H9 (cell line): ENCODE results near the gene GIMAP1. TPM values are rescaled to one million over a fixed set of nuclear protein-coding genes. Genes with fewer than 3 reads are reported as not detected.

Experiments
- DNase-seq: peaks from one replicate; pipeline ENCODE4 v3.0.0-alpha.2; 2017
- H2AFZ ChIP-seq: one replicate; pipeline ENCODE4 v1.6.1; 2013; ENCODE audit warnings: mild to moderate bottlenecking, low read length, control low read depth, moderate library complexity
- H2AK5ac ChIP-seq: 2 replicates; pipeline ENCODE4 v1.6.1; 2013; ENCODE audit warnings: low read length, control low read depth, mixed read lengths; ENCODE audit not compliant: insufficient read length
- H2BK120ac ChIP-seq: one replicate; pipeline ENCODE4 v1.6.1; 2013; ENCODE audit warnings: low read depth, mild to moderate bottlenecking, low read length, control low read depth, inconsistent platforms; ENCODE audit not compliant: poor library complexity, severe bottlenecking
- H2BK12ac ChIP-seq: 2 replicates; pipeline ENCODE4 v1.6.1; 2013; ENCODE audit warnings: low read length, control low read depth, mixed read lengths, low read depth; ENCODE audit not compliant: insufficient read length
- H2BK15ac ChIP-seq: 2 replicates; pipeline ENCODE4 v1.6.1; 2013; ENCODE audit warnings: low read depth, low read length, control low read depth
- H2BK20ac ChIP-seq: one replicate; pipeline ENCODE4 v1.6.1; 2013; ENCODE audit warnings: low read depth, mild to moderate bottlenecking, low read length, control low read depth, inconsistent platforms; ENCODE audit not compliant: poor library complexity, severe bottlenecking
- H2BK5ac ChIP-seq: 2 replicates; pipeline ENCODE4 v1.6.1; 2013; ENCODE audit warnings: low read length, control low read depth, mixed read lengths; ENCODE audit not compliant: insufficient read length
- H3K14ac ChIP-seq: 2 replicates; pipeline ENCODE4 v1.6.1; 2013; ENCODE audit warnings: low read length, control low read depth; ENCODE audit not compliant: insufficient read depth
- H3K18ac ChIP-seq: 2 replicates; pipeline ENCODE4 v1.6.1; 2013; ENCODE audit warnings: low read depth, mild to moderate bottlenecking, mixed read lengths, low read length, control low read depth; ENCODE audit not compliant: insufficient read length
- H3K23ac ChIP-seq: 2 replicates; pipeline ENCODE4 v1.6.1; 2013; ENCODE audit warnings: low read length, control low read depth, mixed read lengths, low read depth; ENCODE audit not compliant: insufficient read length
- H3K23me2 ChIP-seq: 2 replicates; pipeline ENCODE4 v1.6.1; 2013; ENCODE audit warnings: low read depth, mild to moderate bottlenecking, mixed read lengths, low read length, control low read depth; ENCODE audit not compliant: insufficient read length, poor library complexity, severe bottlenecking
- H3K27ac ChIP-seq: 2 replicates; pipeline ENCODE4 v1.5.1; 2013; ENCODE audit warnings: low read length, control low read depth, mixed read lengths, low read depth; ENCODE audit not compliant: insufficient read length
- H3K27me3 ChIP-seq: 2 replicates; pipeline ENCODE4 v1.6.1; 2013; ENCODE audit warnings: low read length, control low read depth, inconsistent platforms; ENCODE audit not compliant: insufficient read depth
- H3K4ac ChIP-seq: 2 replicates; pipeline ENCODE4 v1.6.1; 2013; ENCODE audit warnings: low read depth, mild to moderate bottlenecking, control low read depth, inconsistent platforms, low read length, moderate library complexity
- H3K4me1 ChIP-seq: 2 replicates; pipeline ENCODE4 v1.6.1; 2013; ENCODE audit warnings: low read length, control low read depth, inconsistent platforms; ENCODE audit not compliant: insufficient read depth
- H3K4me2 ChIP-seq: 2 replicates; pipeline ENCODE4 v1.6.1; 2013; ENCODE audit warnings: low read length, control low read depth, mixed read lengths; ENCODE audit not compliant: insufficient read length, insufficient read depth
- H3K56ac ChIP-seq: 2 replicates; pipeline ENCODE4 v1.6.1; 2013; ENCODE audit warnings: low read depth, mild to moderate bottlenecking, mixed read lengths, low read length, control low read depth; ENCODE audit not compliant: insufficient read length
- H3K79me1 ChIP-seq: 2 replicates; pipeline ENCODE4 v1.6.1; 2013; ENCODE audit warnings: low read depth, mild to moderate bottlenecking, moderate library complexity, low read length, control low read depth, inconsistent platforms; ENCODE audit not compliant: insufficient read depth, poor library complexity, severe bottlenecking
- H3K79me2 ChIP-seq: 2 replicates; pipeline ENCODE4 v1.6.1; 2013; ENCODE audit warnings: low read length, control low read depth, inconsistent platforms; ENCODE audit not compliant: insufficient read depth
- H3K9ac ChIP-seq: 2 replicates; pipeline ENCODE4 v1.6.1; 2013; ENCODE audit warnings: low read length, control low read depth, mixed read lengths; ENCODE audit not compliant: insufficient read length; ENCODE audit errors: extremely low read depth
- H3K9me3 ChIP-seq: one replicate; pipeline ENCODE4 v1.6.1; 2013; ENCODE audit warnings: low read depth, low read length, inconsistent platforms; ENCODE audit not compliant: control insufficient read depth
- H3T11ph ChIP-seq: one replicate; pipeline ENCODE4 v1.6.1; 2013; ENCODE audit warnings: mild to moderate bottlenecking, low read length, control low read depth, inconsistent platforms
- H4K20me1 ChIP-seq: one replicate; pipeline ENCODE4 v1.6.1; 2013; ENCODE audit not compliant: control insufficient read depth, insufficient read length, insufficient read depth
- H4K5ac ChIP-seq: 2 replicates; pipeline ENCODE4 v1.6.1; 2013; ENCODE audit warnings: low read depth, mild to moderate bottlenecking, mixed read lengths, low read length, control low read depth; ENCODE audit not compliant: insufficient read length
- H4K8ac ChIP-seq: replicated peaks from 2 replicates; pipeline ENCODE4 v1.6.1; 2013; ENCODE audit warnings: low read length, control low read depth, mixed read lengths, low read depth; ENCODE audit not compliant: insufficient read length
- H4K91ac ChIP-seq: 2 replicates; pipeline ENCODE4 v1.6.1; 2013; ENCODE audit warnings: low read depth, mild to moderate bottlenecking, moderate library complexity, mixed read lengths, low read length, control low read depth; ENCODE audit not compliant: insufficient read length
- H3K27ac Mint-ChIP-seq, 3 experiments: 2 replicates in 2 of 3; 3 replicates in 1 of 3; pipeline ENCODE4 v1.8.0; 2020 to 2021; ENCODE audit warnings: mixed read lengths in 3 of 3, mild to moderate bottlenecking in 1 of 3, moderate library complexity in 1 of 3
- H3K27me3 Mint-ChIP-seq: 2 replicates; pipeline ENCODE4 v1.8.0; 2021; ENCODE audit warnings: low read depth, mild to moderate bottlenecking, moderate library complexity, mixed read lengths
- H3K36me3 Mint-ChIP-seq, 3 experiments: 2 replicates in 2 of 3; 3 replicates in 1 of 3; pipeline ENCODE4 v1.8.0; 2020 to 2021; ENCODE audit warnings: low read depth in 3 of 3, mixed read lengths in 3 of 3; ENCODE audit not compliant: insufficient read depth in 1 of 3
- H3K4me1 Mint-ChIP-seq, 2 experiments: 2 replicates each; pipeline ENCODE4 v1.8.0; 2020; ENCODE audit warnings: mixed read lengths in 2 of 2
- H3K4me3 Mint-ChIP-seq, 2 experiments: 2 replicates in 1 of 2; 3 replicates in 1 of 2; pipeline ENCODE4 v1.8.0; 2020 to 2021; ENCODE audit warnings: mild to moderate bottlenecking in 2 of 2, mixed read lengths in 2 of 2, moderate library complexity in 1 of 2
- H3K9me3 Mint-ChIP-seq, 2 experiments: 2 replicates in 1 of 2; 3 replicates in 1 of 2; pipeline ENCODE4 v1.8.0; 2020; ENCODE audit warnings: mild to moderate bottlenecking in 2 of 2, mixed read lengths in 2 of 2, moderate library complexity in 1 of 2
- WGBS: extraction: QIAGEN DNeasy Blood & Tissue Kit; methylation state at CpG from one replicate; pipeline ENCODE4 v1.1.7; 2013; ENCODE audit warnings: missing lambda C conversion rate, low lambda C conversion rate, mixed read lengths; ENCODE audit not compliant: insufficient read length; ENCODE audit errors: extremely low coverage; 5-methylcytosine and 5-hydroxymethylcytosine counted together
- total RNA-seq: library from RNA; stranded (reverse); gene quantifications from 2 replicates; pipeline ENCODE4 v1.2.1, GENCODE V29; 2021
- TF ChIP-seq, protein P1 (sequence below): fragments of 200-600 bp; sonication (generic); conservative IDR thresholded peaks from 3 replicates; pipeline ENCODE4 v1.8.0; 2021; ENCODE audit warnings: antibody characterized with exemption, mild to moderate bottlenecking

GIMAP1 gene
- total RNA-seq, 1 experiment from 2014 or later: not detected

DNA sequence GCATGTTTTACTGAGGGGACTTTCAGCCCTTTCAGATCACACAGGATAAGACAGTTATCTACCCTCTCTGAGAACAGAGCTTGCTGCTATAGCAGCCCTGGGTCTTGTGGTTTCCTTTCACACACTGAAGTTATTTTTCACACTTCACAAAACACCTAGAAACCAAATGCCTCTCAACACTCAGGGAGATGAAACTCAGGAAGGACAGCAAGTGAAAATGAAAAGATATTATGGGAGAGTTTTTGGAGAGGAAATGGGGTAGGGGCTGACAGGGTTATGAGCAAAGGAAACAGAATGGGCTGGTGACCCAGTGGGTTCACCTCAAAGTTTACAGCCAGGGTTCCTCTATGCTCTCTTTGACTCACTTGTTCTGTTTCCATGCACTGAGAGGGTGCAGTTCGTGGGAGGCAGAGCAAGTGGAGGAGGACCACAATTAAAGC lies 47.9 kb upstream of the GIMAP1 start:
- H3K4me2 ChIP-seq: no peak overlapping the region
- no peak overlapping the region for H4K8ac ChIP-seq
- H3K4me3 Mint-ChIP-seq: no peak overlapping the region
- H3K27ac Mint-ChIP-seq: no peak overlapping the region
- H2AK5ac ChIP-seq: no peak overlapping the region
- no peaks in the 10 kb centered on the region for H3K27me3 ChIP-seq
- no peak overlapping the region for H3K56ac ChIP-seq
- no peak overlapping the region for H4K5ac ChIP-seq
- TF ChIP-seq, protein P1, sequence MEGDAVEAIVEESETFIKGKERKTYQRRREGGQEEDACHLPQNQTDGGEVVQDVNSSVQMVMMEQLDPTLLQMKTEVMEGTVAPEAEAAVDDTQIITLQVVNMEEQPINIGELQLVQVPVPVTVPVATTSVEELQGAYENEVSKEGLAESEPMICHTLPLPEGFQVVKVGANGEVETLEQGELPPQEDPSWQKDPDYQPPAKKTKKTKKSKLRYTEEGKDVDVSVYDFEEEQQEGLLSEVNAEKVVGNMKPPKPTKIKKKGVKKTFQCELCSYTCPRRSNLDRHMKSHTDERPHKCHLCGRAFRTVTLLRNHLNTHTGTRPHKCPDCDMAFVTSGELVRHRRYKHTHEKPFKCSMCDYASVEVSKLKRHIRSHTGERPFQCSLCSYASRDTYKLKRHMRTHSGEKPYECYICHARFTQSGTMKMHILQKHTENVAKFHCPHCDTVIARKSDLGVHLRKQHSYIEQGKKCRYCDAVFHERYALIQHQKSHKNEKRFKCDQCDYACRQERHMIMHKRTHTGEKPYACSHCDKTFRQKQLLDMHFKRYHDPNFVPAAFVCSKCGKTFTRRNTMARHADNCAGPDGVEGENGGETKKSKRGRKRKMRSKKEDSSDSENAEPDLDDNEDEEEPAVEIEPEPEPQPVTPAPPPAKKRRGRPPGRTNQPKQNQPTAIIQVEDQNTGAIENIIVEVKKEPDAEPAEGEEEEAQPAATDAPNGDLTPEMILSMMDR: no peak
- H3K79me1 ChIP-seq: no peaks in the 10 kb centered on the region
- H3K18ac ChIP-seq: no peak overlapping the region
- peaks cover 9 to 15% of the 10 kb centered on the region in 2 experiments for H3K9me3 Mint-ChIP-seq
- no peaks in the 10 kb centered on the region; a peak in 1 of 7 replicates for H3K36me3 Mint-ChIP-seq
- H3K23ac ChIP-seq: no peak overlapping the region
- H3K27ac ChIP-seq: no peak overlapping the region
- H3K9me3 ChIP-seq: peaks cover 5% of the 10 kb centered on the region
- peaks cover 53% of the 10 kb centered on the region for H3K27me3 Mint-ChIP-seq
- no peaks in the 10 kb centered on the region for H3K4me1 Mint-ChIP-seq
- no peak overlapping the region for H2BK120ac ChIP-seq
- no peaks in the 10 kb centered on the region for H4K20me1 ChIP-seq
- no peak overlapping the region for H3K9ac ChIP-seq
- DNase-seq: no peak
- no peak overlapping the region for H2BK5ac ChIP-seq
- H4K91ac ChIP-seq: no peak overlapping the region
- no CpG with 5 or more reads among the region's 1 CpG for WGBS
- H3K4me1 ChIP-seq: no peaks in the 10 kb centered on the region
- H2BK15ac ChIP-seq: no peak overlapping the region
- H2BK12ac ChIP-seq: no peak overlapping the region
- no peaks in the 10 kb centered on the region for H3K23me2 ChIP-seq
- H3K4ac ChIP-seq: no peak overlapping the region
- H3T11ph ChIP-seq: no peak overlapping the region
- no peak overlapping the region for H2BK20ac ChIP-seq
- no peaks in the 10 kb centered on the region for H3K79me2 ChIP-seq
- no peak overlapping the region for H2AFZ ChIP-seq
- no peak overlapping the region for H3K14ac ChIP-seq
